Hepatocyte (in vitro differentiated cells): ENCODE results near the gene MOV10. TPM values are rescaled to one million over a fixed set of nuclear protein-coding genes. Genes with fewer than 3 reads are reported as not detected.
A peak's percentile ranks its signal among the peaks of the same experiment; 100 is the strongest.

Source experiments
- DNase-seq: peaks from one replicate; pipeline ENCODE4 v3.0.0-alpha.2; 2016; ENCODE audit warnings: low spot score
- H2AFZ ChIP-seq: fragments of 200-600 bp; sonication (generic); 2 replicates; pipeline ENCODE4 v1.6.0; 2016; ENCODE audit warnings: antibody characterized with exemption, mild to moderate bottlenecking
- H3K27ac ChIP-seq: fragments of 200-600 bp; sonication (generic); 2 replicates; pipeline ENCODE4 v1.5.1; 2016; ENCODE audit warnings: mild to moderate bottlenecking
- H3K27me3 ChIP-seq: fragments of 200-600 bp; sonication (generic); 2 replicates; pipeline ENCODE4 v1.6.1; 2016
- H3K36me3 ChIP-seq: fragments of 200-600 bp; sonication (generic); replicated peaks from 2 replicates; pipeline ENCODE4 v1.5.1; 2016; ENCODE audit warnings: low read depth; ENCODE audit not compliant: insufficient read depth
- H3K4me1 ChIP-seq: fragments of 200-600 bp; sonication (generic); 2 replicates; pipeline ENCODE4 v1.5.1; 2016; ENCODE audit warnings: mild to moderate bottlenecking, moderate library complexity; ENCODE audit not compliant: insufficient read depth
- H3K4me2 ChIP-seq: fragments of 200-600 bp; sonication (generic); 2 replicates; pipeline ENCODE4 v1.6.0; 2016
- H3K4me3 ChIP-seq: fragments of 200-600 bp; sonication (generic); 2 replicates; pipeline ENCODE4 v1.5.1; 2016; ENCODE audit warnings: mild to moderate bottlenecking
- H3K79me2 ChIP-seq: fragments of 200-600 bp; sonication (generic); 2 replicates; pipeline ENCODE4 v1.6.0; 2017; ENCODE audit warnings: mild to moderate bottlenecking
- H3K9me2 ChIP-seq: fragments of 200-600 bp; sonication (generic); replicated peaks from 2 replicates; pipeline ENCODE4 v1.6.0; 2017; ENCODE audit warnings: mild to moderate bottlenecking; ENCODE audit not compliant: insufficient read depth
- H3K9me3 ChIP-seq: fragments of 200-600 bp; sonication (generic); 2 replicates; pipeline ENCODE4 v1.5.1; 2016; ENCODE audit warnings: low read depth, mild to moderate bottlenecking
- H4K20me1 ChIP-seq: fragments of 200-600 bp; sonication (generic); 2 replicates; pipeline ENCODE4 v1.6.0; 2016; ENCODE audit warnings: mild to moderate bottlenecking; ENCODE audit not compliant: insufficient read depth, poor library complexity, severe bottlenecking
- EZH2 ChIP-seq: fragments of 200-600 bp; sonication (generic); IDR thresholded peaks from 2 replicates; pipeline ENCODE4 v1.6.1; 2016; ENCODE audit warnings: antibody characterized with exemption, mild to moderate bottlenecking, borderline replicate concordance
- EZH2phosphoT487 ChIP-seq: fragments of 200-600 bp; sonication (generic); IDR thresholded peaks from one replicate; pipeline ENCODE4 v1.6.1; 2018; ENCODE audit warnings: antibody characterized with exemption, mild to moderate bottlenecking, low read depth, moderate library complexity; ENCODE audit not compliant: unreplicated experiment, severe bottlenecking
- WGBS: methylation state at CpG from one replicate; pipeline ENCODE4 v1.1.6; 2016; ENCODE audit warnings: low lambda C conversion rate; ENCODE audit errors: missing lambda C conversion rate; 5-methylcytosine and 5-hydroxymethylcytosine counted together
- polyA plus RNA-seq: library from polyadenylated mRNA; unstranded; fragments of >200 nt; fragmentation: Nextera tagmentation; extraction: Ambion mirVana; gene quantifications from 2 replicates; pipeline ENCODE4 v1.2.1, GENCODE V29; 2016
- total RNA-seq: library from RNA; depleted of rRNA; stranded (reverse); fragments of >200 nt; gene quantifications from 2 replicates; pipeline ENCODE4 v1.2.3, GENCODE V29; 2014
- TF ChIP-seq, protein P1 (sequence below): fragments of 200-600 bp; sonication (generic); IDR thresholded peaks from 2 replicates; pipeline ENCODE4 v1.5.1; 2016; ENCODE audit warnings: antibody characterized with exemption, mild to moderate bottlenecking; ENCODE audit not compliant: poor library complexity

The MOV10 gene
- total and polyA plus RNA-seq, 2 experiments from 2014 or later, result 98.2 to 133 TPM

DNA sequence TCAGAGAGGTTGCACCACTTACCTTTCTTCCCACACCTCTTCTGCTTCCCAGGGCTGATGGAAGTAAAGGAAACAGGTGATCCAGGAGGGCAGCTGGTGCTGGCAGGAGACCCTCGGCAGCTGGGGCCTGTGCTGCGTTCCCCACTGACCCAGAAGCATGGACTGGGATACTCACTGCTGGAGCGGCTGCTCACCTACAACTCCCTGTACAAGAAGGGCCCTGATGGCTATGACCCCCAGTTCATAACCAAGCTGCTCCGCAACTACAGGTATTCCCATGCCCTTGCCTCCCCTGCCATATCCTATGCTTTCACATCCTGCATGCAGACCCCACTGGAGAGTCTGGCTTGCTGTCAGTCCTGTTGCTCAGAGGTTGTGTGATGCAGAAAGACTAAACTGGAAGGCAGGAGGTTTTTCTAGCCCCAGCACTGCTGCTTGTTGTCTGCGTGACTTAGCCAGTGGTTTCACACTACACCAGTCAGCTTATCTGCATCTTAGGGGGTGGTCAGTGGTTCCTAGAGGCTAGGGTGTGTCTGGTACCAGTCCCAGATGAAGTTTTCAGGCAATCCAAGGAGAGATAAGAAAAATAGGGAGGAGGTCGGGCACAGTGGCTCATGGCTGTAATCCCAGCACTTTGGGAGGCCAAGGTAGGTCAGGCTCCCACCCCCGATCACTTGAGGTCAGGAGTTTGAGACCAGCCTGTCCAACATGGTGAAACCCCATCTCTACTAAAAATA is 22.3 kb downstream of the MOV10 start:
- no peaks in the 10 kb centered on the region for H3K36me3 ChIP-seq
- no peaks in the 10 kb centered on the region for H4K20me1 ChIP-seq
- H3K4me3 ChIP-seq, result no peak overlapping the region
- DNase-seq, result no peak
- 91% methylated on average over 7 of the region's 7 CpGs for WGBS
- H3K4me1 ChIP-seq, result peaks cover 43% of the 10 kb centered on the region
- no peaks in the 10 kb centered on the region for H3K9me3 ChIP-seq
- H3K27ac ChIP-seq, result peak overlapping the region; percentile 97
- H3K9me2 ChIP-seq, result no peaks in the 10 kb centered on the region
- no peak overlapping the region for H2AFZ ChIP-seq
- TF ChIP-seq, protein P1, sequence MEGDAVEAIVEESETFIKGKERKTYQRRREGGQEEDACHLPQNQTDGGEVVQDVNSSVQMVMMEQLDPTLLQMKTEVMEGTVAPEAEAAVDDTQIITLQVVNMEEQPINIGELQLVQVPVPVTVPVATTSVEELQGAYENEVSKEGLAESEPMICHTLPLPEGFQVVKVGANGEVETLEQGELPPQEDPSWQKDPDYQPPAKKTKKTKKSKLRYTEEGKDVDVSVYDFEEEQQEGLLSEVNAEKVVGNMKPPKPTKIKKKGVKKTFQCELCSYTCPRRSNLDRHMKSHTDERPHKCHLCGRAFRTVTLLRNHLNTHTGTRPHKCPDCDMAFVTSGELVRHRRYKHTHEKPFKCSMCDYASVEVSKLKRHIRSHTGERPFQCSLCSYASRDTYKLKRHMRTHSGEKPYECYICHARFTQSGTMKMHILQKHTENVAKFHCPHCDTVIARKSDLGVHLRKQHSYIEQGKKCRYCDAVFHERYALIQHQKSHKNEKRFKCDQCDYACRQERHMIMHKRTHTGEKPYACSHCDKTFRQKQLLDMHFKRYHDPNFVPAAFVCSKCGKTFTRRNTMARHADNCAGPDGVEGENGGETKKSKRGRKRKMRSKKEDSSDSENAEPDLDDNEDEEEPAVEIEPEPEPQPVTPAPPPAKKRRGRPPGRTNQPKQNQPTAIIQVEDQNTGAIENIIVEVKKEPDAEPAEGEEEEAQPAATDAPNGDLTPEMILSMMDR, result no peak
- TF ChIP-seq EZH2phosphoT487, result no peak
- no peak for TF ChIP-seq EZH2
- H3K79me2 ChIP-seq, result no peaks in the 10 kb centered on the region
- no peak overlapping the region for H3K4me2 ChIP-seq
- H3K27me3 ChIP-seq, result no peaks in the 10 kb centered on the region

DNA sequence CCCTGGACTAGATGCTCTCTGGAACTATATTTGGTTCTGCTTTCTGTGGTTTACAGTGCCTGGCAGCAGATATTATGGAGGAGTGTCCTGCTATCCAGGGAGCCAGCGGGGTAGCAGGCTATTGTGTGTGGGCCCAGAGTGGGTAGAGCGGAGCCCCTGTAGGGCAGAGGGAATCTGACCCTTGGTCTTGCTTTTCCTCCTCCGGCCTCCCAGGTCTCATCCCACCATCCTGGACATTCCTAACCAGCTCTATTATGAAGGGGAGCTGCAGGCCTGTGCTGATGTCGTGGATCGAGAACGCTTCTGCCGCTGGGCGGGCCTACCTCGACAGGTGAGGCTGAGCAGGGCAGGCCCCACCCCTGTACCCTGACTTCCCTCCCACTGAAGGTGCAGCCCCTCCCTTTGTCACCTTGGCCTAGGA is 23.3 kb downstream of the MOV10 start:
- H3K9me2 ChIP-seq, result no peaks in the 10 kb centered on the region
- H3K79me2 ChIP-seq, result peaks cover 8% of the 10 kb centered on the region
- H3K27me3 ChIP-seq, result no peaks in the 10 kb centered on the region
- H4K20me1 ChIP-seq, result no peaks in the 10 kb centered on the region
- H3K4me1 ChIP-seq, result peaks cover 53% of the 10 kb centered on the region
- H3K27ac ChIP-seq, result peak overlapping the region; percentile 97
- WGBS, result 87% methylated on average over 9 of the region's 9 CpGs
- no peak for DNase-seq
- no peak overlapping the region for H2AFZ ChIP-seq
- peak overlapping the region; percentile 47 for H3K4me2 ChIP-seq
- no peak overlapping the region for H3K4me3 ChIP-seq
- H3K36me3 ChIP-seq, result no peaks in the 10 kb centered on the region
- no peaks in the 10 kb centered on the region for H3K9me3 ChIP-seq
- TF ChIP-seq, protein P1, result no peak
- no peak for TF ChIP-seq EZH2
- TF ChIP-seq EZH2phosphoT487, result no peak

DNA sequence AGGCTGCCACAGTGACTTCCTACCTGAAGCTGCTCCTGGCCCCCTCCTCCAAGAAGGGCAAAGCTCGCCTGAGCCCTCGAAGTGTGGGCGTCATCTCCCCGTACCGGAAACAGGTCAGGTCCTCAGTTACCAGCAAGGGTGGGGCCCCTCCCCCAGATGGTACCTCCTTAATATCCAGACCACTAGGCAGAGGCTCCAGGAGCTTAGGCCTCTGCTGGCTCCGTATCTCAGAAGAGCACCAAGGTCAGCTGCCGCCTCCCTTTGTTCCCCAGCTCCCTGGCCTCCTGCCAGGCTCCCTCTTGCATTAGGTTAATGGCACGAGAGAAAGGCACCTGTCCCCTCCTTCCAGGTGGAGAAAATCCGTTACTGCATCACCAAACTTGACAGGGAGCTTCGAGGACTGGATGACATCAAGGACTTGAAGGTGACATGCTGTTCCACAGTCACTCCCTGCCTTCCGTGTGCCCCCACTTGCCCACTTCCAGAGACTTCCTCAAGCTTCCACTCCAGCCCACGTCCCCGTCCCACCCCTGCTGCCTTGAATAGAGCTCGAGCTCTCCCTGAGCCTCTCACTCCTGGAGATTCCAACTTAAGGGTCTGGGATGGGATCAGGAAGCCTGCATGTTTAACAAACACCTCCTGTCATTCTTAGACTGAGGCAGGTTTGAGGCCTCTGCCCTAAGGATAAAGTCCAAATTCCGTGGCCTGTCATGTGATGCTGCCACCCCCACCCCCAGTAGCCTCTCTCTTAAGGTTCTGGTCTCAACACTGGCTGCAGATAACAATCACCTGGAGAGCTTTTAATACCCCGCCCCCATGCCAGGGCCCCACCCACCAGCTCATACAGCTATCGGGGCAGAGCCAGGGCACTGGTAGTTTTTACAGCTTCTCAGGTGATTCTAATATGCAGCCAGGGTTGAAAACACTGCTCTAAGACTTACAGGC is 24.2 kb downstream of the MOV10 start:
- no peaks in the 10 kb centered on the region for H3K9me2 ChIP-seq
- H4K20me1 ChIP-seq, result no peaks in the 10 kb centered on the region
- H3K27ac ChIP-seq, result peak overlapping the region; percentile 97
- DNase-seq, result peak; percentile 92
- H2AFZ ChIP-seq, result no peak overlapping the region
- peaks cover 61% of the 10 kb centered on the region for H3K4me1 ChIP-seq
- H3K36me3 ChIP-seq, result no peaks in the 10 kb centered on the region
- no peak overlapping the region for H3K4me3 ChIP-seq
- TF ChIP-seq EZH2 (no peak), EZH2phosphoT487 (no peak)
- TF ChIP-seq, protein P1, result no peak
- peak overlapping the region; percentile 47 for H3K4me2 ChIP-seq
- H3K9me3 ChIP-seq, result no peaks in the 10 kb centered on the region
- H3K27me3 ChIP-seq, result no peaks in the 10 kb centered on the region
- peaks cover 16% of the 10 kb centered on the region for H3K79me2 ChIP-seq
- 46% methylated on average over 17 of the region's 17 CpGs for WGBS
